HG03108 (cell line): ENCODE results near the gene NET1.

ENCODE experiments used
- ATAC-seq: cut with Tn5 transposase; IDR thresholded peaks from one replicate; pipeline ENCODE4 v1.9.1; 2021; ENCODE audit warnings: moderate library complexity; ENCODE audit not compliant: unreplicated experiment

The NET1 gene

DNA sequence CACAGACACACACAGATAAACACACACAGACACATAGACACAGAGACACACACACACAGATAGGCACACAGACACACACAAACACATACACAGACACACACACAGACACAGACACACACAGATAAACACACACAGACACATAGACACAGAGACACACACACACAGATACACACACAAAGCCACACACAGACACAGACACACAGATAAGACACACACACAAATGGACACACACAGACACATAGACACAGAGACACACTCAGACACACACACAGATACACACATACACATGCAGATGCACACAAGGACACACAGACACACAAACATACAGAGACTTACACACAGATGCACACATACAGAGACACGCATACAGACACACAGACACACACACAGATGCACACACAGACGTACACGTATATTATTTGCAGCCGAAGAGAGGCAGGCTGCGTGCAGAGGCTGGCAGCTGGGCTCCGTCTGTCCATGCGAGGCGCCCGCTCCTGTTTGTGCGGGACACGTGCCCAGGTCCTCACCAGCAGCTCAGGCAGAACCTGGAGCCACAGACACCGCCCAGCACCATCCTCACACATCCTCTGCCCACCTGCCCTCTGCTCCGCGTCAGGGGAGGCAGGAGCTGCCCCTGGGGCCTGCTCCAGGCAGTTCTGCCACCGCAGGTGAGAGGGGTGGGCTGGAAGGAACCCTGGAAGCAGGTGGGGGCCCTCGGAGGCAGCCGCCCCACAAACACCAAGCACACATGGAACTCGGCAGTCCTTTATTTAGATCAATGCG lies 85.8 kb downstream of the NET1 start:
- ATAC-seq: no peak

DNA sequence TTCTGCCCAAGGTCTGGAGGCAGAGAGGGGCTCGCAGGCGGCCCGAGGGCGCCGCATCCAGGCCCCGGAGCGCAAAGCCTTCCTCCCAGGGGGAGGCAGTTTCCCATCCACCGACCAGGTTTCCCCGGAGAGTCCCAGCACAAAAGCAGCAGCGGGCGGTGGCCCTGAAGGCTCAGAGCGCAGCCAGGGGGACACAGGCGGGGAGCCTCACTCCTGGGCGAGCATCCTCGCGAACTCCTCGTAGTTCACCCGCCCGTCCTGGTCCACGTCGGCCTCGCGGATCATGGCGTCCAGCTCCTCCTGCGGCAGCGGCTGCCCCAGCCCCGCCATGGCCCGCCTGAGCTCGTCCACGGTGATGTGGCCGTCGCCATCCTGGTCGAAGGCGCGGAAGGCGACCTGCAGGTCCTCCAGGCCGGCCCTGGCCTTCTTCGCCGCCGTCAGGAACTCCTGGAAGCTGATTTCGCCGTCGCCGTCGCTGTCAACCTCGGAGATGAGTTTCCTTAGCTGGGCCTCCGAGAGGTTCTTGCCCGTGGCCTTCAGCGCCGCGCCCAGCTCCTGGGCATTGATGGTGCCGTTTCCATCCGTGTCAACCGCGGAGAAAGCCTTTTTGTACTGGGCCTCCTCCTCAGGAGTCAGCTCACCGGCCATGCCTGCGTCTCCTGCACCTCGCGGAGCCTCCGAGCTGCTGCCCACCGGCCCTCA lies 86.6 kb downstream of the NET1 start:
- no peak for ATAC-seq

DNA sequence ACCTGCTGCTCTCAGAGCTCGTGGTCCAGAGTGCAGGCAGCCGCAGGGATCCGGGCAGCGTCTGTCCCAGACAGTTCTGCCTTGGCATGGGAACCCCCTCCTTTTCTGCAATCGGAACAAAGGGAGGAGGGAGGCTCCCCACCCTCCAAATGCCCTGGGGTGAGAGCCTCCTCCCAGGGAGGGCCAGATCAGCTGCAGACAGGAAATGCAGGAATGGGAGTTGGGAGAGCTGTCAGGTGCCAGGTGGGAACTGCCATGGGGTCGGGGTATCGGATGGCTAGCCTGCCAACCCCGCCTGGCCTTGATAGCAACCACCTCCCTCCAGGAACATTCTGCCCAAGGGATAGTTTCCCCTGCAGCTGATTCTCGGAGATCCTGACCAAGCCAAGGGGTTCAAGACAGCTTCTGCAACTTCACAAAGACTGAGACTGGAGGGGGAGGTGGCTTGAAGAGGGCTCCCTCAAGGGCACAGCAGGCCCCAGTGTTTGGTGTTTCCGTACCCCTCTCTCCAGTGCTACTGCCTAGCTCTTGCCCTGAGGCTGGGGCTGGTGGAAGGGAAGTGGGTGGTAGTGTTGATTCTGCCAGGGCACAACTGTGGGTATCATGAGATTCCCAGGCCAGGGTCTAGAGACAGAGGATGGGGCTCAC lies 87.3 kb downstream of the NET1 start, which contains the start of gene CALML5:
TSS of gene CALML5 (minus strand) at position 78 of the 648 bp plus-strand sequence. CDS start 132 bp downstream, outside the sequence.
- no peak for ATAC-seq

DNA sequence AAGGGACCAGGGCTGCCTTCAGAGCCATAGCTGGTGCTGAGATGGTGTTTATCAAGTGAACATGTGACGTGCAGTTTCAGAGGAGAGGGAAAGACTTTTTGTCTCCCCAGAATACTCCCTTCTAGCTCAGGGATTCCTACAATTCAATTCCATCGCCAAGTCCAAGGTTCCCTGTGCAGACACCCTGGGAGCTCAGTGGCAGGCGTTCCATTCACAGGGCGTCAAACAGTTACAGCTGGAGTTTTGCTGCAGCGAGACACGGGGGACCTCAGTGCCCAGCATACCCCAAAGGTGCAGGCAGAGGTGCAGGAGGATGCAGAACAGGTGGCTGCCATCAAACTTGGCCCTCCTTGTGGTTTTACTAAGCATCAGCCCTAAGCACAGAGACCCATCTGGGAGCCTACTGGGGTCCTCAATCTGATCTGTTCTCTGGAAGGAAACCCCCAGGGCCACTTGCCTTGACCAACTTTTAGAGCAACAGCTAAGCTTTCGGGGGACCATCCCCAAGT lies 87.9 kb downstream of the NET1 start:
- ATAC-seq: no peak

DNA sequence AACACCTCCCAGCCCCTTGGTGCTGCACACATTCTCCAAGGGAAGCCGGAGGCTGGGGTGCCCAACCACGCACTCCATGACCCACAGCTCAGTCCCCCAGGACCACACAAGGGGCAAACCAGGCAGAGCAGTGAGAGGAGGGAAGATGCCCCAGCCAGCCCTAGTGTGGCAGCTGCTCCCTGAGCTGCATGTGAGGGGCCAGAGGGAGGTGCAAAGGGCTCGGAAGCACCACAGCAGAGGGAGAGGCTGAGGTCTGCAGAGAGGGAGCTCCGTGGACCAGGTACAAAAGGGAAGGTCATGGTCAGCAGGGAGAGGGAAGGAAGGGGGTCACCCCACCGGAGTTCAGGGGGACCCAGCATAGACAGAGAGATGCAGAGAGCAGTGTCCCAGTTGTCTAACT lies 88.6 kb downstream of the NET1 start:
- no peak for ATAC-seq

DNA sequence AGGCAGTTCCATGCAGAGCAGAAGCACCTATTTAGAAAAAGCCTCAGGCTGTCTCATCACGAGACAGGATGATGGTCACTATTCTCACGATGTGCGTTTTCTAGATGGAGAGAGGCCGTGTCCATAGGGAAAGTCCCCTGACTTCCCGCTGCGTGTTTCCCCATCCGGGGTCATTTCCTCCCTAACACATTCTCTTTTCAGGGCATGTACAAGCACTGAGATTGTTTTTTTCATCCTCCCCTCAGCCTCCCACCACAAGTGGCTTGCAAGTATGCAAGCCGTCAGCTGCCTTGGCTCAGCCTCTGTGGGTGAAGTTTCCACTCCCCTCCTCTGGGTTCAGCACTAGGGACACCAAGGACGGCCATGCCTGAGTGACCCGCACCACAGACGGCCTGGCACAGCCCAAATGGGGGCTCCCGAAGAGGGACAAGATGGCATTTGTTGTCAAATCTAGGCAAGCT lies 89.7 kb downstream of the NET1 start:
- ATAC-seq: no peak

DNA sequence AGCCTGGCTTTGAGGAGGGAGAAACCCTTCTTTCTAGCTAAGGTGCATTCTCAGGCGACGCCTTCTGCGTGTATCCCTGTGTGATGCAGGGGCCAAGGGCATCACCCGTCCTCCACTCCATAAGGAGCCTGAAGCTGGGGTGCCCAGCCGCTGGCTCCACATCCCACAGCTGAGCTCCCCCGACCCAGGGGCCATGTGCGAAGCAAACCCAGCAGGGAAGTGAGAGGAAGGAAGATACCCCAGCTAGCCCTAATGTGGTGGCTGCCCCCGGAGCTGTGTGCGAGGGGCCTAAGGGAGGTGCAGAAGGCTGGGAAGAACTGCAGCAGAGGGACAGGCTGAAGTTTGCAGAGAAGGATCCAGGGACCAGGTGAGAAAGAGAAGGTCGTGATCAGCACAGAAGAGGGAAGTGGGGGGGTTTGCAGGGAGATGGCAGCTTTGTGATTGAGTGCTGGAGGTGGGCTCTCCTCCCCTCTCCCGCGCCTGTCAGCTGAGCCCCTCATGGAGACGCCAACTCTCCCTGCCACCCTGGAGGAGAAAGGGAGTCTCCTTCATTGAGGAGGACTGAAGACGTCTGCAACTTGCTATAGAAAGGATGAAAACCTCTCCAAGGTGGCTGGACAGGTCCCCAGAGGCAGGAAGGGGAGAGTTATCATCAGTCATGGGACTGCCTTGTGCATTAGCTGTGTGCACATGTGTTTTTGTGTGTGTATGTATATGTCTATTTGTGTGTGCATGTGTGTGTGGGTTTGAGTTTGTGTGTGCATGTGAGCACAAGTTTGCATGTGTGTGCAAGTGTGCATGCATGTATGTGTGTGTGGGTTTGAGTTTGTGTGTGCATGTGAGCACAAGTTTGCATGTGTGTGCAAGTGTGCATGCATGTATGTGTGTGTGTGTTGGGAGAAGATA lies 90.5 kb downstream of the NET1 start:
- no peak for ATAC-seq

DNA sequence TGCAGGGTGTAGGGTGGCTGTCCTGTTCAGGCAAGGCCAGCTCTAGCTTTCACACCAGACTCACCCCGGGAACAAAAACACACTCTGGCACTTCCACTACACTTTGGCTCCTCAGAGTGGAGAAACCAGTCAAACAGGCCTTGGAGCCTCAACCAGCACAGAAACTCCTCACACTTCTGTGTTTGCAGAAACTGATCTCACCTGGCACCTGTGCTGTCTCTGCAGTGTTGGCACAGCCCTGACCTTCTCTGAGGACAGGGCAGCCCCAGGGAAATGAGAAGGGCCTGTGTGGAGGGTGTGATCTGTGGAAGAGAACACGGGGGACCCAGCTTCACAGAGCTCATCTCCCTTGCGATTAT lies 91.1 kb downstream of the NET1 start:
- no peak for ATAC-seq

DNA sequence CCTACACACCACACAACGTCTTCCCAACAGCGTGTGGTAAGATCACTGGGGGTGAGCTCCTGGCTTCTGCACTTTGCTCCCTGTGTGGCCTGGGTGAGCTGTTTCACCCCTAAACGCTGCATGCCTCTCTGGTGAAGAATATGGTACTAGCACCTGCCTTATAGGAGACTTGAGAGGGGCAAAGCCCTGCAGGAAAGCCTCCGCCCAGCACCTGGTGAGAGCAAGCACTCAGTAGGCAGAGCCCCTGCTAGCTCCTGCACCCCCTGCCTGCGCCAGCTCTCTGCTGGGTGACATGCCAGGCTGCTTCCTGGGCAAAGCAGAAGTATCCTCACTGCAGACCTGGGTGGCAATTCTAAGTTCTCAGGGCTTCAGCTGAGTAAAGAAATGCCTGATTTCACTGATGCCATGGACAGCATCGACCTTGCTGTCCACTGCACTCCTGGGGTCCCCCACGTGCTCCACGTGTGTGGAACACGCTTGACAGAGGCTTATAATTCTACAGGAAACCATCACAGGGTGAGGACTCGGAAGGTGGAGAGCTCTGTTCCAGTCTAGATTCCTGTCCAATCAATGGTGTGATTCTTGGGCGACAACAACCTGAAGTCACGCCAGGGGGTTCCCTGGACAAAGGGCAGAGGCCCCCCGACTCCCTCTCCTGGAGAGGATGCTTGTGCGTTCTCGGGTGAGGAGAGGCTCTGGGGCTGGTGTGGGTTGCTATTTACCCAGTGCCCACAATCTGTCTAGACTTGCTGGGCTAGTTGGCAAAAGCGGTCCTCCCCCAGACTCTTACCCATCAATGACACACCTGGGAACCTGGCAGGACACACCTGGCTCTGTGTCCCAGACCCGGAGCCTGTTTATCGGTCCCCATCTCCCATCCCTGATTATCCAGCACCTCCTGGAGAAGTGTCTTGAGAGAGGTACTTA lies 92.1 kb downstream of the NET1 start:
- ATAC-seq: no peak

DNA sequence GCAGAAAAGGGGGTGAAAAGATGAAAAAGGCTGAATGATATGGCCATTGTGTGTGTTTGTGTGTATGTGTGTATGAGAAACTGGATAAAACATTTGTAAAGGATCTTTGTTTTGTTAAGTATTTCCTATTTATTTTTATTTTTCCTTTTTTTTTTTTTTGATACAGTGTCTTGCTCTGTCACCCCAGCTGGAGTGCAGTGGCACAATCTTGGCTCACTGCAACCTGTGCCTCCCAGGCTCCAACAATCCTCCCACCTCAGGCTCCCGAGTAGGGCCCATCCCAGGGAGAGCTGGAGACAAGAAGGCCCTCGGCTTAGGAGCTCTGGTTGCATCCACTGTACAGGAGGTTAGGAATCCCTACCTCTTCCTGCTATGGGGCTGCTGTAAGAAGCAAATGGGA lies 93.9 kb downstream of the NET1 start:
- ATAC-seq: no peak

DNA sequence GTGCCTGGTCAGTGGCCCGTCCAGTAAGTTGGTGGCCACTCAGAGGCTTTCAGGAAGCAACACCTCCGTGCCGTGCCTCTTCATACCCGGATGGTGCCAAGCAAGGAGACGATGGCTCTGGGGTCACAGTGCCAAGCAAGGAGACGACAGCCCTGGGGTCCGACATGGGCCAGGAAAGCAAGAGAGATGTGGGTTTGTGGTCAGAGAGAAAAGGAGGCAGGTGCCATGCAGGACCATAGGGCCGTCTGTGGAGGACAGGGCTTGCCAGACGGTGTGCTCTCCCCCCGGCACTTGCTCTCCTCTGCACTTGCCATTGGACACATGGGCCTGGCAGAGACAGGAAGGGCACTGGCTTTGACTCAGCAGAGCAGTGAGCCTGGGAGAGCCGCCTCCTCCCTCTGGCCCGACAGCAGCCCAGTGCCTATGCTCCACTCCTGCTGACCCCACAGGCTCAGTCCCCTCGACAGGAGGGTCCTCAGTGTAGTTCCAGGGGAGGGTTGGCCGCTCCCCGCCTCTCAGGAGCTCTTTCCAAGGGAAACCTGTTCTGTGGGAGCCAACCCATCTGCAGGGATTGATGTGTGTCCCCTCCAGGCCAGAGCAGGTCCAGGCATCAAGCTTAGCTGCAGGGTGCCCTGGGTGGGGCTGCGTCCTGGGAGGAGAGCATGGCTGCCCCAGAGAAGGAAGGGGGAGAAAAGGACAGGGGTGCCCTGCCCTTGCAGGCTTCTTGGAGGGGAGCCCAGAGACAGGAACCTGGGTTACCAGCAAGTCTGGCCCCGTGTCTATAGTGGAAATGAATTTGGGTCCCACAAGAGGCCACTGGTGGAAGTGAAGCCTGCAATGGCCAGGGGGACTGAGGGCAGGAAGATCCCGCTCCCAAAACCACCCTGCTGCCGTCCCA lies 94.6 kb downstream of the NET1 start:
- no peak for ATAC-seq

DNA sequence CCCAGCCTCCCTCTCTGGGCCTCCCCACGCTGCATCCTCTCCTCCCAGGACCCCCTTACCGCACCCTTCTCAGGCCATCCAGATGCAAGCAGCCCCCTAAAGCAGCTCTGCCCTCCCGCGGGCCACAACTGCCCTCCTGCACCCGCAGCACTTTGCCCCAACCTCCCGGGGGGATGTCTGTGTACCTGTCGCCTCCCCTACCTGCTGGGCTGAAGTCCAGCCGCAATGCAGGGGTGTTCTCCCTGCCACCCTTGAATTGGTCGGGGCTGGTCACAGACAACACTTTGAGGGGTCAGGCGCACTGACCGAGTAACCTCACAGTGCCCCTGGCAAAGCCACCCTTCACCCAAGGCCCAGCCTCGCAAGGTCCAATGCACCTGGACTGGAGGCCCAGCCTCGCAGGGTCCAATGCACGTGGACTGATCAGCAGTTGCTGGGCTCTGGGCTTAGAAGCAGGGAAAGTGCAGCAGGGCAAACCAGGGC lies 95.3 kb downstream of the NET1 start:
- no peak for ATAC-seq

DNA sequence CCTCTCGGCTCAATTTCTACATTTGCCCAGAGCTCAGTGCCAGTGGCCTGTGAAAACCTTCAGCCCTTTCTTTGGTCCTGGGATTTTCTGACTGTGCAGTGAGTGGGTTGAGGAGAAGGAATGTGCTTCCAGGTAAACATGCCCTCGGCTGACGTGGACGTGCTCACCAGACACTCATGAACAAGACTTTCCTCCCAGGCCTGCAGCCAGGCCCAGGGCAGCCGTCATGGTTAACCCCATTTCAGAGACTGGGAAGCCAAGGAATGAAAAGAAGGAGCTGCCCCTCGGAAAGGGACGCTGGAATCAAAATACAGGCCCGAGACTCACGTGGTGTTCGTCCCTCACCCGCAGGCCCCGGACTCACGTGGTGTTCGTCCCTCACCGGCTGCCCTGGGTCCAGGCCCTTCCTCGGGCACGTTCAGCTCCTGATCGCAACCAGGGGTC lies 95.8 kb downstream of the NET1 start:
- ATAC-seq: no peak
